ENCODE data around the gene FBP2.

DNA sequence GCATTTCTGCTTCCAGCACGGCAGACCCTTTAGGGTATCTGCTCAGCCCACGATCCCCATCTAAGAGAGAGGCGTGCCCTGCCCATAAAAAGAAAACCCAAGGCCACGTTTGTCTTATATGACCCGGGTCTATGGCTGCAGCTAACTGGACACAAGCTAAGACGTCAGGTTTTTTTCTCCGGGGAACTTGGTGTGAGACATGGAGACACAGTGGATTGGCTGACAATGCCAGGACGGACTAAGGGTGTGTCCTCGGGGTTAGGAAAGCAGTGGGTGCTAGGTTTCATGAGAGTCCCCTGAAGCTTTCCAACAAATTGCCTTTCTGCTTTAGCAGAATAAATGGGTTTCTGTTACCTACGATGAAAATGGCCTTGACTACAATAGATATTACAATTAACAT, 7.1 kb upstream of the FBP2 start:
- TF ChIP-seq CTCF (IDR thresholded peaks at IDR 0.05) (no peak), POLR2A (IDR thresholded peaks at IDR 0.05) (no peak)

Data from lower leg skin (tissue), 3 donors.